Measurements from ENCODE around the gene APLP2.

The APLP2 gene

DNA sequence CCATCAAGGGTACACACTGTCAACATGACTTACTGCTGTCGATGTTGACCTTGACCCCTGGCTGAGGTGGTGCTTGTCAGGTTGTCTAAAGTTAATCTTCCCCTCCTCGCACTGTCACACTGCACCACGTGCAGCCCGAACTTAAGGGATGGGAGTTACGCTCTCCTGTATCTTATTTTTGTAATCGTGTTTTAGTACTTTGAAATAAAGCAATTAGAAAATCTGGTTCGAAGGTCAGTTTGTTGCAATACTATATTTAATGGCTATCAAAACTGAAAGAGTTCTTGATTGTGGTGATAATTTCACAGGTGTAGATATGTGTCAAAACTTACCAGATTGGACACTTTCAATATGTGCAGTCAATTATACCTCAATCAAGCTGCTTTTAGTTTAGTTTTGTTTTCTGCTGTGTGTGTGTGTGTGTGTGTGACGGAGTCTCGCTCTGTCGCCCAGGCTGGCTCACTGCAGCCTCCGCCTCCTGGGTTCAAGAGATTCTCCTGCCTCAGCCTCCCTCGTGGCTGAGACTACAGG lies 79.2 kb downstream of the APLP2 start:
- Histone ChIP-seq H3K9me3 (ENCODE audit: insufficient read depth, low read length, severe bottlenecking) (no peaks in the 10 kb centered on the region), H3K4me3 (ENCODE audit: low read depth in 1 of 2, low read length in 2 of 2) (no peak overlapping the region), H3K27me3 (ENCODE audit: insufficient read depth, low read length, poor library complexity) (no peaks in the 10 kb centered on the region), H4K20me1 (ENCODE audit: insufficient read depth, low read length) (no peaks in the 10 kb centered on the region), H2AFZ (ENCODE audit: low read depth, low read length) (no peak overlapping the region), H3K79me2 (ENCODE audit: insufficient read depth, low read length) (no peaks in the 10 kb centered on the region), H3K9ac (ENCODE audit: low read depth, low read length) (no peak overlapping the region), H3K4me1 (ENCODE audit: insufficient read depth, low read length) (no peaks in the 10 kb centered on the region), H3K4me2 (ENCODE audit: insufficient read depth, low read length) (no peak overlapping the region), H3K27ac (ENCODE audit: low read length) (no peak overlapping the region), H3K36me3 (ENCODE audit: insufficient read depth, low read length) (peaks cover 16% of the 10 kb centered on the region)
- DNase-seq (no peak), ATAC-seq (ENCODE audit: insufficient read depth, low read depth) (no peak)
- TF ChIP-seq EZH2 (IDR thresholded peaks at IDR 0.05; ENCODE audit: borderline replicate concordance, low read depth, low read length, severe bottlenecking): no peak
- TF ChIP-seq, protein P1, sequence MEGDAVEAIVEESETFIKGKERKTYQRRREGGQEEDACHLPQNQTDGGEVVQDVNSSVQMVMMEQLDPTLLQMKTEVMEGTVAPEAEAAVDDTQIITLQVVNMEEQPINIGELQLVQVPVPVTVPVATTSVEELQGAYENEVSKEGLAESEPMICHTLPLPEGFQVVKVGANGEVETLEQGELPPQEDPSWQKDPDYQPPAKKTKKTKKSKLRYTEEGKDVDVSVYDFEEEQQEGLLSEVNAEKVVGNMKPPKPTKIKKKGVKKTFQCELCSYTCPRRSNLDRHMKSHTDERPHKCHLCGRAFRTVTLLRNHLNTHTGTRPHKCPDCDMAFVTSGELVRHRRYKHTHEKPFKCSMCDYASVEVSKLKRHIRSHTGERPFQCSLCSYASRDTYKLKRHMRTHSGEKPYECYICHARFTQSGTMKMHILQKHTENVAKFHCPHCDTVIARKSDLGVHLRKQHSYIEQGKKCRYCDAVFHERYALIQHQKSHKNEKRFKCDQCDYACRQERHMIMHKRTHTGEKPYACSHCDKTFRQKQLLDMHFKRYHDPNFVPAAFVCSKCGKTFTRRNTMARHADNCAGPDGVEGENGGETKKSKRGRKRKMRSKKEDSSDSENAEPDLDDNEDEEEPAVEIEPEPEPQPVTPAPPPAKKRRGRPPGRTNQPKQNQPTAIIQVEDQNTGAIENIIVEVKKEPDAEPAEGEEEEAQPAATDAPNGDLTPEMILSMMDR (IDR thresholded peaks at IDR 0.05; ENCODE audit: borderline replicate concordance, extremely low read depth, low read length, poor library complexity, severe bottlenecking): no peak

DNA sequence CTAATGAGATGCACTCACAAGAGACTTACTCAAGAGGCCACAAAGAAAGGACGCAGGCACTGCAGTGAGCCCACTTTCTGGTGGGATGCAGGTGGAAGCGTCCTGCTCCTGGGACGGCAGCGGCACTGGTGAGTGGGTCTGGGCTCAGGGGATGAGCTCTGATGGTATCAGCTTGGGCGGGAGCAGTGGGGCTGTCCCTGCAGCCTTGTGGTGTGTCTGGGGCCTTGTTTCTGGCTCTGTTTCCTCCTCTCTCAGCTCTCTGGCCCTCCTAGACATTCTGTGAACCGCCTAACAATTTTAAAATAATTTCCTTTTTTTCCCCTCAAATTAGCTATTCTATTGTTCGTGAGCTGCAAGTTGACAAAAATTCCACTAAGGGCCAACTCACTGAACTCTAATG lies 81.1 kb downstream of the APLP2 start:
- Histone ChIP-seq H3K27ac (ENCODE audit: low read length) (no peak overlapping the region), H3K36me3 (ENCODE audit: insufficient read depth, low read length) (no peaks in the 10 kb centered on the region; the same call in 1 of the 2 replicates), H3K9me3 (ENCODE audit: insufficient read depth, low read length, severe bottlenecking) (no peaks in the 10 kb centered on the region), H3K79me2 (ENCODE audit: insufficient read depth, low read length) (no peaks in the 10 kb centered on the region), H4K20me1 (ENCODE audit: insufficient read depth, low read length) (no peaks in the 10 kb centered on the region), H3K4me2 (ENCODE audit: insufficient read depth, low read length) (no peak overlapping the region), H3K9ac (ENCODE audit: low read depth, low read length) (no peak overlapping the region), H3K27me3 (ENCODE audit: insufficient read depth, low read length, poor library complexity) (no peaks in the 10 kb centered on the region), H2AFZ (ENCODE audit: low read depth, low read length) (no peak overlapping the region), H3K4me3 (ENCODE audit: low read depth in 1 of 2, low read length in 2 of 2) (no peak overlapping the region), H3K4me1 (ENCODE audit: insufficient read depth, low read length) (no peaks in the 10 kb centered on the region)
- DNase-seq: no peak
- ATAC-seq (ENCODE audit: insufficient read depth, low read depth): no peak
- TF ChIP-seq, protein P1 (IDR thresholded peaks at IDR 0.05; ENCODE audit: borderline replicate concordance, extremely low read depth, low read length, poor library complexity, severe bottlenecking): no peak
- no peak for TF ChIP-seq EZH2 (IDR thresholded peaks at IDR 0.05; ENCODE audit: borderline replicate concordance, low read depth, low read length, severe bottlenecking)

DNA sequence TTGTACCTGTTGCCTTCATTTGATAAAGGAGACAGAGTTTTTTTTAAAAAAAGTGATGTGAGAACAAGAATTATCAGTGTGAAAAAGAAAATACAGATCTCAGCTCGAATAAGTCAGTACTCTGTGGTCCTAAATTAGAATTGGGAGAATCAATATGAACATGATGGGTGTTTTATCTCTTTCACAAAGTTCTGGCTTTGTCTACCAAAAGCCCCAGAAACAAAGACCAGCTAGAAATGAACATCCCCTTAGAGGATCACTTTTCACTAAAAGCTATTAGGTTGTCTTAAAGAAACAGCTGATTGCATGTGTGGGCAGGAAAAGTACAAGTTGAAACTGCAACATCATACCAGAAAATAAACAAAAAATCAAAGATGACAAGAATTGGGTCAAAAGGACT lies 81.5 kb downstream of the APLP2 start:
- no peak for DNase-seq
- TF ChIP-seq EZH2 (IDR thresholded peaks at IDR 0.05; ENCODE audit: borderline replicate concordance, low read depth, low read length, severe bottlenecking): no peak
- TF ChIP-seq, protein P1 (IDR thresholded peaks at IDR 0.05; ENCODE audit: borderline replicate concordance, extremely low read depth, low read length, poor library complexity, severe bottlenecking): no peak

More for the DNA sequence above, 81.5 kb downstream of the APLP2 start:
- no peak overlapping the region for H2AFZ ChIP-seq (ENCODE audit: low read depth, low read length)
- no peak overlapping the region for H3K9ac ChIP-seq (ENCODE audit: low read depth, low read length)
- ATAC-seq (ENCODE audit: insufficient read depth, low read depth): no peak
- no peak overlapping the region for H3K4me3 ChIP-seq (ENCODE audit: low read depth in 1 of 2, low read length in 2 of 2)
- H3K27me3 ChIP-seq (ENCODE audit: insufficient read depth, low read length, poor library complexity): no peaks in the 10 kb centered on the region
- H3K4me2 ChIP-seq (ENCODE audit: insufficient read depth, low read length): no peak overlapping the region
- no peaks in the 10 kb centered on the region for H3K9me3 ChIP-seq (ENCODE audit: insufficient read depth, low read length, severe bottlenecking)
- H3K36me3 ChIP-seq (ENCODE audit: insufficient read depth, low read length): no peaks in the 10 kb centered on the region; the same call in 1 of the 2 replicates
- H3K79me2 ChIP-seq (ENCODE audit: insufficient read depth, low read length): no peaks in the 10 kb centered on the region
- H4K20me1 ChIP-seq (ENCODE audit: insufficient read depth, low read length): no peaks in the 10 kb centered on the region
- H3K27ac ChIP-seq (ENCODE audit: low read length): no peak overlapping the region
- no peaks in the 10 kb centered on the region for H3K4me1 ChIP-seq (ENCODE audit: insufficient read depth, low read length)

Measured in DND-41 (cell line).